Measurements from ENCODE around the gene CFAP69.

Gene CFAP69

DNA sequence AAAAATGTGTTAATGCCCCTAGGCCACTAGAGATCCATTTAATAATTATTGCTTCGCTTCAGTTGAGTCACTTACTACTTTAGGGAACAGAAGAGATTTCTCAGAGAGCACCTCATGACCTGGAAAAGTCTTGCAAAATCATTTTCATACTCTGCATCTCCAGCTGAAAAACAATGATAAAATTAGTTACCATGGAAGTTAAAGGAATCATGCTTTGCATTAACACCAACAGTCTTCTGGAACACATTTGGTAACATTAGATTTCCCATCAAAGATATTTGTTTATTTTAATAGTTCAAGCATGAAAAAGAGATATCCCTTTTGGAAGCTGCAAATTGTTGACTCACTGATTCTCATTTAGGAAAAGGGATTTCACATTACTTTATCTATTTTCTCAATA, 35.2 kb upstream of the CFAP69 start:
- Histone ChIP-seq H3K4me3 (ENCODE audit: low read depth in 1 of 2, low read length in 2 of 2) (no peak overlapping the region), H3K4me1 (ENCODE audit: insufficient read depth, low read length) (no peaks in the 10 kb centered on the region), H3K79me2 (ENCODE audit: insufficient read depth, low read length) (no peaks in the 10 kb centered on the region), H3K27ac (ENCODE audit: low read length) (no peak overlapping the region), H3K4me2 (ENCODE audit: insufficient read depth, low read length) (no peak overlapping the region), H3K9ac (ENCODE audit: low read depth, low read length) (no peak overlapping the region), H3K27me3 (ENCODE audit: insufficient read depth, low read length, poor library complexity) (no peaks in the 10 kb centered on the region), H2AFZ (ENCODE audit: low read depth, low read length) (no peak overlapping the region), H3K36me3 (ENCODE audit: insufficient read depth, low read length) (no peaks in the 10 kb centered on the region), H3K9me3 (ENCODE audit: insufficient read depth, low read length, severe bottlenecking) (no peaks in the 10 kb centered on the region), H4K20me1 (ENCODE audit: insufficient read depth, low read length) (no peaks in the 10 kb centered on the region)
- ATAC-seq (ENCODE audit: insufficient read depth, low read depth) (no peak), DNase-seq (no peak)
- TF ChIP-seq EZH2 (IDR thresholded peaks at IDR 0.05; ENCODE audit: borderline replicate concordance, low read depth, low read length, severe bottlenecking): no peak
- no peak for TF ChIP-seq CTCF (IDR thresholded peaks at IDR 0.05; ENCODE audit: borderline replicate concordance, extremely low read depth, low read length, poor library complexity, severe bottlenecking)

GRCh38 chr7:90210475-90210874, 34.5 kb upstream of the CFAP69 start:
- Histone ChIP-seq H3K4me3 (ENCODE audit: low read depth in 1 of 2, low read length in 2 of 2) (no peak overlapping the region), H4K20me1 (ENCODE audit: insufficient read depth, low read length) (no peaks in the 10 kb centered on the region), H3K9me3 (ENCODE audit: insufficient read depth, low read length, severe bottlenecking) (no peaks in the 10 kb centered on the region), H3K27ac (ENCODE audit: low read length) (no peak overlapping the region), H3K36me3 (ENCODE audit: insufficient read depth, low read length) (no peaks in the 10 kb centered on the region), H3K4me2 (ENCODE audit: insufficient read depth, low read length) (no peak overlapping the region), H2AFZ (ENCODE audit: low read depth, low read length) (no peak overlapping the region), H3K27me3 (ENCODE audit: insufficient read depth, low read length, poor library complexity) (no peaks in the 10 kb centered on the region), H3K79me2 (ENCODE audit: insufficient read depth, low read length) (no peaks in the 10 kb centered on the region), H3K4me1 (ENCODE audit: insufficient read depth, low read length) (no peaks in the 10 kb centered on the region), H3K9ac (ENCODE audit: low read depth, low read length) (no peak overlapping the region)
- TF ChIP-seq EZH2 (IDR thresholded peaks at IDR 0.05; ENCODE audit: borderline replicate concordance, low read depth, low read length, severe bottlenecking) (no peak), CTCF (IDR thresholded peaks at IDR 0.05; ENCODE audit: borderline replicate concordance, extremely low read depth, low read length, poor library complexity, severe bottlenecking) (no peak)
- ATAC-seq (ENCODE audit: insufficient read depth, low read depth) (no peak), DNase-seq (no peak)

DNA sequence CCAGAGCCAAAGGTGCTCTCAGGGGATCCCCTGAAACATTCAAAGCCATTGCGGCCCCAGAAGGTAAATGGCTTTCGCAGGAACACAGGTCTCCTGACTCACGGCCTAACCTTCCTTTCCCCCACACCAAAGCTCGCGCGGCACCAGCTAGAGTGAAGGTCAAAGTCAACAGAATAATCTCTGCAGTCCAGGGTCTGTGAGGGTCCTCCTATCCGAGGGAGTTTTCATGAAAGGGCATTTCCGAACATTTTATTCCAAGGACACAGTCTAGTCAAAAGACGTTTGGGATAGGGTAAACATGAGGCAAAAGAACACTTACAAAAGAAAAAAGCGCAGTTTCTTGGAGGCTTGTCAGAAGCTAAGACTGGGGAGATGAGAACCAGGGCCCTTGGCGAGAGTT, 34.0 kb upstream of the CFAP69 start:
- no peaks in the 10 kb centered on the region for H3K9me3 ChIP-seq (ENCODE audit: insufficient read depth, low read length, severe bottlenecking)
- no peak overlapping the region for H2AFZ ChIP-seq (ENCODE audit: low read depth, low read length)
- no peaks in the 10 kb centered on the region for H4K20me1 ChIP-seq (ENCODE audit: insufficient read depth, low read length)
- H3K27ac ChIP-seq (ENCODE audit: low read length): no peak overlapping the region
- no peak for DNase-seq
- TF ChIP-seq CTCF (IDR thresholded peaks at IDR 0.05; ENCODE audit: borderline replicate concordance, extremely low read depth, low read length, poor library complexity, severe bottlenecking): no peak
- TF ChIP-seq EZH2 (IDR thresholded peaks at IDR 0.05; ENCODE audit: borderline replicate concordance, low read depth, low read length, severe bottlenecking): no peak
- no peak overlapping the region for H3K4me3 ChIP-seq (ENCODE audit: low read depth in 1 of 2, low read length in 2 of 2)
- H3K9ac ChIP-seq (ENCODE audit: low read depth, low read length): no peak overlapping the region
- no peaks in the 10 kb centered on the region for H3K36me3 ChIP-seq (ENCODE audit: insufficient read depth, low read length)
- H3K79me2 ChIP-seq (ENCODE audit: insufficient read depth, low read length): no peaks in the 10 kb centered on the region
- no peaks in the 10 kb centered on the region for H3K4me1 ChIP-seq (ENCODE audit: insufficient read depth, low read length)
- H3K4me2 ChIP-seq (ENCODE audit: insufficient read depth, low read length): no peak overlapping the region
- no peak for ATAC-seq (ENCODE audit: insufficient read depth, low read depth)
- no peaks in the 10 kb centered on the region for H3K27me3 ChIP-seq (ENCODE audit: insufficient read depth, low read length, poor library complexity)
